ENCODE data around the gene SMAP2.

SMAP2 gene

GRCh38 chr1:40469327-40469726, 95.8 kb downstream of the SMAP2 start:
- in situ Hi-C loops (cut with MboI; ENCODE audit: low sequenced_read_pairs), result no loop called here
